ENCODE results near the gene SOX12. TPM values are rescaled to one million over a fixed set of nuclear protein-coding genes. Genes with fewer than 3 reads are reported as not detected.
"Not testable (repeated sequence)": the region's sequence is repeated elsewhere in the genome, so short reads cannot be mapped to it uniquely, and the experiment has no call there.

Gene SOX12
- total RNA-seq, 1 donor from 2014 or later, result 16.5 TPM

DNA sequence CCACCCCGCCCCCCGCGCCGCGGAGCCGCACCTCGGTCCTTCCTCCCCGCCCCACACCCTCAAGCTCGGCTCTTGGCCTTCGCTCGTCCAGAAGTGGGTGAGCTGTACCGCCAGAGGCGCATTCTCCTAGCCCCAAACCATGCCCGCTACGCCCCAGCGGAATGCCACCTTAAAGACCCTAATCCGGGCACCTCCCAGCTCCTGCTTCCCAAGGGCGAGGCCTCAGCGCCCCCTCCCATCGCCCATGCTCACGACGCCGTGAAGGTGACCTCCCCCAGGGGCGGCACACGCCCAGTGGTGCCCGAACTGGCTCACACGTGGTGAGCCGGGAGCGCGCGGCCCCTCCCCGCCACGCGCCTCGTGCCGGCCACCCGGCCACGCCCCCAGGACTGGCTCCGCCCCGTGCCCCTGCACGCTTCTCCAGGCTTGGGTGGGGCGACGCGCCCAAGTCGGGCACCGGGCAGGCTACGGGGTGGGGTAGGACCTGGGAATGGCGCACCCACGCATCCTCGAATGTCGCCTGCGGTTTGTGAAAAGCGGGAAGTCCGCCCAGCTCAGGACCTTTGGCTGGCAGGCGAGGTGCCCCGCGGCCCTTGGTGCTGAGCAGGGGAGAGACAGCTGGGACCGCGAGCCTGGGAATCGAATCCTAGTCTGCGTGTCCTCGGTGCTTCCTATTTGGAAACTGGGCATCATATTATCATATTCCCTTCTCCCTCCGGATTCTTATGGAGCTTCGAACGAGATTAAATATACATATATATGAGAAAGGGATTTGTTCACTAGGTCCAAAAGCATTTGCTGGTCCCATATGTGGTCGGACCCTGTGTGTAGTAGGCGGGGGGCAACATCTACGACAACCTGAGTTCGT lies 941 bp upstream of the SOX12 start:
- intact Hi-C loops (cut with DNase I), result loop anchor here (1.0 to 5.0 kb wide), 2 partner anchors 27 to 47 kb away; partner anchors contain the start of gene ZCCHC3
- ATAC-seq (peak; percentile 79), DNase-seq (ENCODE audit: missing footprints) (peak; percentile 94)

GRCh38 chr20:325889-326644 lies 715 bp downstream of the SOX12 start:
- DNase-seq (ENCODE audit: missing footprints), result peak; percentile 91
- intact Hi-C loops (cut with DNase I), result loop anchor here (5.0 kb wide), 1 partner anchor 49 kb away; no protein-coding TSS in a partner anchor
- no peak for ATAC-seq

GRCh38 chr20:326645-327185 lies 1.4 kb downstream of the SOX12 start:
- intact Hi-C loops (cut with DNase I), result loop anchor here (5.0 kb wide), 1 partner anchor 49 kb away; no protein-coding TSS in a partner anchor
- ATAC-seq, result no peak
- DNase-seq (ENCODE audit: missing footprints), result peak; percentile 77

DNA sequence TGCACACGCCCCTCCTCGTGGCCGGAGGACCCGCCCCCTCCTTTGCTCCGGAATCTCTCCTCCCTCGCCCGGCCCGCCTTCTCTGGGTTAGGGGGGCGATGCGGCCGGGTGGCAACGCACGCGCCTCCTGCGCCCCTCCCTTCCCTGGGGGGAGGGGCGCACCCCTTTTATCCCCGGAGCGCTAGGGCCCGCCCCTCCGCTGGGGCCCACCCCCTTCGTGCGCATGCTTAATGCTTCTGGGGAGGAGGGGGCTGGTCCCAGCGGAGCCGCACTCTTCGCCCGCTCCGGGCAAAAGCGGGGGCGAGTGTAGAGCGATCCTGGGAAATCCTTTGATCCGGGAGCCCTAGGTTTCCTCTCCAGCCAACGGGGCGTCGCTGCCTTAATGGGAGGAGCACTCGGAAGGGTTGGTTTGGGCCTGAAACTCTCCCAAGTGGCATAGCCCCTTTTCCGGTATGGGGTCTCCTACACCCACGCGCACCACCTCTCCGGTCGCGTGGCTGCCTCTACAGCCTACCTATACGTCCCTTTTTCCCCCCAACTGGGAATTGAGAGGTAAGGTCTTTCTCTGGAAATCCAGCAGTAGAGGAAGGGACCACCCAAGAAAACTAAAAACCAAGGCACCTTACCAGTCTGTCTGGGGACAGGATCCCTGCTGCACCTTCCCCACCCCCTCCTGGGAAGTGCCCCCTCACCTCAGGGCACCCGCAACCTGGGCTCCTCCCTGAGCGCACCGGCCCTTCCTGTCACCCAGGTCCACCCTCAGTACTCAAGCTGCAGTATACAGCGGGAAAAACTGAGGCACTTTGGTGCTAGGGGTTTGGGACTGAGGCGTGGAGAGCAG lies 2.1 kb downstream of the SOX12 start:
- peak; percentile 91 for DNase-seq (ENCODE audit: missing footprints)
- peak; percentile 49 for ATAC-seq
- intact Hi-C loops (cut with DNase I), result loop anchor here (5.0 kb wide), 1 partner anchor 50 kb away; no protein-coding TSS in a partner anchor

DNA sequence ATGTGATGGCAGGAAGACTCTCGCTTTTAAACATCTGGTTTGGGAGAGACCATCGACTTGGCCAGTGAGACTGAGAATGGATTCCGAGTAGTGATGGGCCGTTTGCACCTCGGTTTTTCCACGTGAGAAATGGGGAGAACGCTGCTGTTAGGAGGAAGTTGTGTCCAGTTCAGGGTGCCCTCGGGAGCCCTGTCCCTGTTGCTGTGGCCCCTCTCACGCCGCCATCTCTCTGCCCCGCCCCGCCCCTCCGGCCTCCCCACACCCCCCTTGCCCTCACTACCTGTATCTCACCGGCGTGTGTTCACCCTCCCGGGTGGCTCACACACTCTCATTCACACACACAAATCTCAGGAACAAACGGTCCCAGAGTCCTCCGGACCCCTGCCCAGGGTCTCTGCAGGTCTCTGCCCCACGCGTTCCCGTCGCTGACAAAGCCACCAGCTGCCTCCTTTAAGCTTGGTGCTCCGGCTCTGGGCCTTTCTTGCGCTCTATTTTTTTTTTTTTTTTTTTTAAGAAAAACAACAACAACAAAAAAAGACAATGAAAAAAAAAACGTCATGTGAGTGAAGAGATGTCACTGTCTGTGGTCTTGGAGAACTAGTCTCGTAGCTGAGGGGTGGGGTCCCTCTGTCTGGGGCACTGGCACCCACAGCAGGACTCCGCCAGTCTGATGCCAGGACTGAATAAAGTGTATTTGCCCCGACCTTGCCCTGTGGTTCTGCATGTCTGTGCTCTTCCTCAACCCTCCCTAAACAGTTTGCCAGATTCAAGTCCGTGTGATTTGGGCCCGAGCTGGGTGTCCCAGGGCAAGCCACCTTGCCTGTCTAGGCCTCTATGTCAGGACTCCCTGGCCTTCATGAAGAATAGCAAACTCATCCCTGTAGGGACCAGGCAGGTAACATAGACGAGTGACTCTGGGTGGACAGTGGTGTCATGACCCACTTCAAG lies 2.9 kb downstream of the SOX12 start:
- intact Hi-C loops (cut with DNase I), result loop anchor here (5.0 kb wide), 1 partner anchor 51 kb away; no protein-coding TSS in a partner anchor
- DNase-seq (ENCODE audit: missing footprints), result no peak

DNA sequence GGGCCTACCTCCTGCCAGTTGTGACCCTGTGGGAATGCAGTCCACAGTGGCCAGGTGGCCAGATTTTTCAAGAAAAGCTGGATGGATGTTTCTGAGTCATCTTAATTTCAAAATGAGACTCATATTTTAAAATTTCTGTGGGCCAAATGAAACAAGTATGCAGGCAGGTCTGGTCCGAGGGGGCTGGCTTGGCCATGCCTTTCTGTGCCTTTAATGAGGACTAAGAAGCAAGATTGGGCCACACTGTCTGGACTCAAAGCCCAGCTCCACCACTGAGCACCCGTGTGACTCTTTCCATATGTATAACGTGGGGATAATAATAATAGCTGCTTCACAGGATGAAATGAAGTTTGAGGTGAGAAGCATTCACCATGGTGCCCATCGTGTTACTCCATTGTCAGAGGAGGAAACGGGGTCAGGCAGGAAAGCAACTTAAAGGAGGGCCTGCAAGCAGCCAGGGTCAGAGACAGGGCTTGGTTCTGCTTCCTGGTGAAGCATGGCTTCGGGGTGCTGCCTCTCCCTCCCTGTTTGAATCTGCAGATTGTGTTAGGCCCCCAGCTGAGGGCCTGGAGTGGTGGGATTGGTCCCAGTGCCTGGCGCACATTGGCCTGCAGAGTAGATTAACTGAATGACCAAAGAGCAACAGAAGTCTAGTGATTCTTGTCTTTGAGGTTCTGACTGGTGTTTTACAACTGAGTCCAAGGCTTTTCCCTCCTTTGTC lies 3.8 kb downstream of the SOX12 start:
- no peak for ATAC-seq
- no peak for DNase-seq (ENCODE audit: missing footprints)
- intact Hi-C loops (cut with DNase I), result loop anchor here (5.0 kb wide), 1 partner anchor 52 kb away; no protein-coding TSS in a partner anchor

More for the DNA sequence above, 2.9 kb downstream of the SOX12 start:
- no peak for ATAC-seq

- DNase-seq (ENCODE audit: missing footprints), result no peak
- intact Hi-C loops (cut with DNase I), result loop anchor here (5.0 kb wide), 1 partner anchor 53 kb away; no protein-coding TSS in a partner anchor
- no peak for ATAC-seq
These were observed 4.5 kb downstream of the SOX12 start for GRCh38 chr20:329851-330232.

DNA sequence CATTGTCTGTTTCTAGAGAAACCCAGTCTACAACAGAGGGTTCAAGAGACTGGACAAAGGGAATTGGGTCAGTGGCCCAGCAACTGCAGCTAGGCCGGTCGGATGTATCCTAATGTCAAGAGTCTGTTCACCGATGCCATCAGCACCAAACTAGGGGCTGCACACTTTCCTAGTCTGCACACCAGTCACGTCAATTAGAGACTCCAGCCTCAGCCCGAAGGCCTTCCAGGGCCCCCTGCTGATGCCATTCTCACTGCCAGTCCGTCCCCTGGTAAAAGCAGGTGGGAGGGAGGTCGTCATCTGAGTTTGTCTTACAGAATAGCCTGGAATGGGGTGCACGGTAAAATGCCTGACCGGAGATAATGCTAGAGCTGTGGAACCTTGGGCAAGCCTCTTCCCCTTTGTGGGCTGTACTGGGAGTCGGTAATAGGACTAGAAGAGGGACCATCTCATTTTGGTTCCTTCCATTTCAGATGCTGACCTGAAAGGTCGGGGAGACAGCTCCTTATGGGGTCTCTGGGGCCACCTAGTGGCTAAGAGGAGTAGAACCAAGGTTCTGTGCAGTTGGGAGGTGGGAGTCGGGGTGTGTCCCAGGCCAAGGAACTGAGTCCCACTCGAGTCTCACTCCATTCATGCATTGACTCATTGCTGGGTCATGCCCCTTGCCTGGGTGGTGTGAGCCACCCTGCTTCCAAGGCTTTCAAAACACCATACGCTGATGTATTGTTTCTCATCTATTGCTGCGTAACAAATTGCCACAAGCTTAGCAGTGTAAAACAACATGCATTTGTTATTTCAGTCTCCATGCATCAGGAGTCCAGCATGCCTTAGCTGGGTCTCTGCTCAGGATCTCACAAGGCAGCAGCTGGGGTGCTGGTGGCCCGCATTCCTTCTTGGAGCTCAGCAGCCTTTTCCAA lies 5.1 kb downstream of the SOX12 start:
- intact Hi-C loops (cut with DNase I), result no loop called here

DNA sequence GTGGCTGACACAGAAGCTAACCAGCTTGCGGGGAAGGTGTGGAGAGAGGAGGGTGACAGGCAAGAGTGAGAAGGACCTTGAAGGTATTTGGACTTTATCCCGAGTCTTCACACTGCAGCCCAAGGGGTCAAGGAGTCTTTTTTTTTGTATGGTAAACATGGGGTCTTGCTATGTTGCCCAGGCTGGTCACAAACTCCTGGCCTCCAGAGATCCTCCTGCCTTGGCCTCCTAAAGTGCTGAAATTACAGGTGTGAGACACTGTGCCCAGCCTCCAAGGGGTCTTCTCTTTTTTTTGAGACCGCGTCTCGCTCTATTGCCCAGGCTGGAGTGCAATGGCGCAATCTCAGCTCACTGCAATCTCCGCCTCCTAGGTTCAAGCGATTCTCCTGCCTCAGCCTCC lies 9.2 kb downstream of the SOX12 start:
- DNase-seq (ENCODE audit: missing footprints) (no peak), ATAC-seq (no peak)
- intact Hi-C loops (cut with DNase I), result no loop called here

More for the DNA sequence above, 5.1 kb downstream of the SOX12 start:
- DNase-seq (ENCODE audit: missing footprints) (no peak), ATAC-seq (peak; percentile 6)

DNA sequence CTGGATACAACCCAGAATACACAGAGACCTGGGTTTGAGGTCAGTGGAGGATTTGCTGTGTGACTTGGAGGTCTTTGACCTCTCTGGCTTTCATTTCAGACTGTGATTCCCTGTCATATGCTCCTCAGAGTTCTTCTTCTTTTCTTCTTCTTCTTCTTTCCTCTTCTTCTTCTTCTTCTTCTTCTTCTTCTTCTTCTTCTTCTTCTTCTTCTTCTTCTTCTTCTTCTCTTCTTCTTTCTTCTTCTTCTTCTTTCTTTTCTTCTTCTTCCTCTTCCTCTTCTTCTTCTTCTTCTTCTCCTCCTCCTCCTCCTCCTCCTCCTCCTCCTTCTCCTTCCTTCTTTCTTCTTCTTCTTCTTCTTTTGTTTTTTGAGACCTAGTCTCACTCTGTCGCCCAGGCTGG lies 10.7 kb downstream of the SOX12 start:
- DNase-seq (ENCODE audit: missing footprints); ATAC-seq; intact Hi-C loops (cut with DNase I): not testable (repeated sequence)

DNA sequence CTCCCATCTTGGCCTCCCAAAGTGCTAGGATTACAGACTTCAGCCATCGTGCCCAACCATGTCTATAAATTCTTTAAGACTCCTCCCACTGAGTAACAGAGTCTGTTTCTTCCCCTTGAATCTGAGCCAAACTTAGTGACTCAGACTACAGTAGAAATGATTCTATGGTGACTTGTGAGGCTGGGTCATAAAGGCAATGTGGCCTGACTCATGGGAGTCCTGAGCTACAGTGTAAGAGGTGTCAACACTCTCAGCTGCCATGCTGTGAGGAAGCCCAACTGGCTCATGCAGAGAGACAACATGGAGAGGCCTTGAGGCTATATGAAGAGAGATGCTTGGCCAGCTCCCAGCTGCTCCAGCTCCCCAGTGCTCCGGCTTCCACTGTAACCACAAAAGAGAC lies 16.3 kb downstream of the SOX12 start:
- ATAC-seq (no peak), DNase-seq (ENCODE audit: missing footprints) (no peak)
- intact Hi-C loops (cut with DNase I), result no loop called here

GRCh38 chr20:343107-343506 lies 17.8 kb downstream of the SOX12 start:
- no peak for DNase-seq (ENCODE audit: missing footprints)
- no peak for ATAC-seq
- intact Hi-C loops (cut with DNase I), result no loop called here

DNA sequence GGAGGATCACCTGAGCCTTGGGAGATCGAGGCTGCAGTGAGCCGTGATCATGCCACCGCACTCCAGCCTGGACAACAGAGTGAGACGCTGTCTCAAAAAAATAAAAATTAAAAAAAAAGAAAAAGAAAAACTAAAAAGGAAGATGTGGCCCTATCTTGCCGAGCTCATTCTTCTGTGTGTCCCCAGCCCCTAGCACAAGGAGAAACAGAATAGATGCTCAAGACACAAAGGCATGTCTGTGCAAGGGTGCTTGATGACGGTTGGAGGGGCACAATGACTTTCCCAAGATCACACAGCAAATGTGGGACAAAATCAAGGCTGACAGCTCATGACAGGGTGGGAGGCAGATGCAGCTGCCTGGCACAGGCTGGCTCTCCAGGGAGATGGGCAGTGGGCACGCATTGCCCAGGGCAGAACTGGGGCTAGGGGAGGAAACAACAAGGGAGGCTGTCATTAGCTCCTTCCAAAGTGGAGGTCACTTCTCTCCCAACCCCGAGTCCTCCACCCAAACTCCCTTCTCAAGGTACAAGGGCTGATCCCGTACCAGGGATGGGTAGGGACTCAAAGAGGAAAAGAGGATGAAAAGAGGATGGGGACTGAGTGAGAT lies 20.8 kb downstream of the SOX12 start:
- intact Hi-C loops (cut with DNase I), result loop anchor here (5.0 kb wide), 3 partner anchors 61 to 306 kb away; partner anchors contain the start of genes CSNK2A1, RBCK1 and SRXN1
- DNase-seq (ENCODE audit: missing footprints), result no peak

DNA sequence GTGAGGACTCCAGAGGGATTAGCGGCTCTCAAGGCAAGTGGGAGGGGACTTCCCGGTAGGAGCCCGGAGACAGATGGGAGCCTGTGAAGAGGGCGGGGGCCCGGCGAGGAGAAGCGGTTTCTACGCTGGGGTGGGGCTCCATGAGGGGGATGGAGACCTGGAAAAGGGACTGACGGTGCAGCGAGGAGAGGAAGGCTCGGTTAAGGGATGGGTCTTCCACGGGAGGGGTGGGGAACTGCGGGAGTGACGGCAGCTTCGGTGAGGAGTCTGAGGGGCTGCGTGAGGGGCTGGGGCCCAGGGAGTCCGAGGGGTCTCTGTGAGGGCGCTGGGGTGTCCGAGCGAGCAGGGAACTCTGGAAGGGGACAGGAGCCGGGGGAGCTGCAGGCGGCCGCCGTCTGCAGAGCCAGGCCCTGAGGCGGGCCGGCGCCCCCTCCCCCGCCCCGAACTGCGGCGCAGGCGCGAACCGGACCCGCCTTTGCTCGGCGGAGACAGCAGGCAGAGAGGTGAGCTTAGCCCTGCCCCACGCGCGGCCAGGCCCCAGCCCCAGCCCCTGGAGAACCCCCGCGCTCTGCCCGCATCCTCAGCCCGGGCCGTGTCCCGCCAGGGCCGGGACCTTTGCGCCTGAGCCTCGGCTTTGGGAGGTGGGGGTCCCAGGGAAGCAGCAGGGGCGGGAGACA lies 21.4 kb downstream of the SOX12 start, which contains the start of gene NRSN2:
NRSN2 (plus strand) TSS at position 472 of the 677 bp plus-strand sequence. CDS start 2,533 bp downstream, outside the sequence.
- intact Hi-C loops (cut with DNase I), result loop anchor here (5.0 kb wide), 3 partner anchors 61 to 306 kb away; partner anchors contain the start of genes CSNK2A1, RBCK1 and SRXN1

More for the DNA sequence above, 20.8 kb downstream of the SOX12 start:
- ATAC-seq, result no peak

More for the DNA sequence above, 21.4 kb downstream of the SOX12 start, which contains the start of gene NRSN2:
- DNase-seq (ENCODE audit: missing footprints), result no peak
- peak; percentile 71 for ATAC-seq

All from Right ventricle myocardium inferior (tissue), 1 donor.